GM18870 (cell line): ENCODE results near the gene HYDIN.

ENCODE experiments used
- ATAC-seq: cut with Tn5 transposase; IDR thresholded peaks from one replicate; pipeline ENCODE4 v1.9.1; 2021; ENCODE audit warnings: moderate library complexity; ENCODE audit not compliant: unreplicated experiment

HYDIN gene

GRCh38 chr16:70769131-70769530 lies 461.4 kb downstream of the HYDIN start:
- no peak for ATAC-seq

GRCh38 chr16:70768203-70768580 lies 462.3 kb downstream of the HYDIN start:
- ATAC-seq: no peak

- no peak for ATAC-seq
Observed at GRCh38 chr16:70767377-70768202, 462.9 kb downstream of the HYDIN start.

GRCh38 chr16:70766658-70767057 lies 463.9 kb downstream of the HYDIN start:
- ATAC-seq: no peak

GRCh38 chr16:70766176-70766575 lies 464.3 kb downstream of the HYDIN start:
- no peak for ATAC-seq

- no peak for ATAC-seq
Observed at GRCh38 chr16:70765491-70765890, 465.0 kb downstream of the HYDIN start.

- ATAC-seq: no peak
Observed at GRCh38 chr16:70764632-70765031, 465.9 kb downstream of the HYDIN start.

- ATAC-seq: no peak
Observed at GRCh38 chr16:70760221-70760620, 470.3 kb downstream of the HYDIN start.

GRCh38 chr16:70759666-70760065 lies 470.9 kb downstream of the HYDIN start:
- no peak for ATAC-seq

- ATAC-seq: no peak
Observed at GRCh38 chr16:70758786-70759185, 471.7 kb downstream of the HYDIN start.
